Upper lobe of right lung (tissue), 1 donor: ENCODE results near the gene DCAF11. TPM values are rescaled to one million over a fixed set of nuclear protein-coding genes. Genes with fewer than 3 reads are reported as not detected.

Experiments
- ATAC-seq: fragments of 200-7000 bp; cut with Tn5 transposase; one replicate; pipeline ENCODE4 v1.9.1; 2020; ENCODE audit warnings: mild to moderate bottlenecking, moderate library complexity
- DNase-seq: peaks from one replicate; pipeline ENCODE4 v3.0.0-alpha.2; 2020
- H3K27ac ChIP-seq: fragments of 200-600 bp; one replicate; pipeline ENCODE4 v1.8.0; 2022
- H3K27me3 ChIP-seq: fragments of 200-600 bp; one replicate; pipeline ENCODE4 v1.8.0; 2022; ENCODE audit warnings: mild to moderate bottlenecking
- H3K36me3 ChIP-seq: fragments of 200-600 bp; one replicate; pipeline ENCODE4 v1.8.0; 2022
- H3K4me1 ChIP-seq: fragments of 200-600 bp; one replicate; pipeline ENCODE4 v1.8.0; 2022
- H3K4me3 ChIP-seq: fragments of 200-600 bp; one replicate; pipeline ENCODE4 v1.8.0; 2022; ENCODE audit warnings: mild to moderate bottlenecking
- H3K9me3 ChIP-seq: fragments of 200-600 bp; one replicate; pipeline ENCODE4 v1.8.0; 2022
- intact Hi-C: fragments of 100-400 bp; cut with DNase I; formaldehyde crosslinking; loops from one replicate; pipeline ENCODE4 v1.11.0; 2022
- total RNA-seq: library from RNA; stranded (reverse); fragmentation: NEBNext Ultra II Directional; extraction: Animal tissue kit (Norgen Biotek cat#: 25700); gene quantifications from one replicate; pipeline ENCODE4 v1.2.1, GENCODE V29; 2021
- TF ChIP-seq, protein P1 (sequence below): fragments of 200-600 bp; IDR thresholded peaks from one replicate; pipeline ENCODE4 v1.8.0; 2022; ENCODE audit warnings: antibody characterized with exemption
- donor health status: DM: no; HTN: yes; CAD: no; lungs with severe emphysema.

Gene DCAF11
- total RNA-seq, 1 donor from 2014 or later = 57.8 TPM

DNA sequence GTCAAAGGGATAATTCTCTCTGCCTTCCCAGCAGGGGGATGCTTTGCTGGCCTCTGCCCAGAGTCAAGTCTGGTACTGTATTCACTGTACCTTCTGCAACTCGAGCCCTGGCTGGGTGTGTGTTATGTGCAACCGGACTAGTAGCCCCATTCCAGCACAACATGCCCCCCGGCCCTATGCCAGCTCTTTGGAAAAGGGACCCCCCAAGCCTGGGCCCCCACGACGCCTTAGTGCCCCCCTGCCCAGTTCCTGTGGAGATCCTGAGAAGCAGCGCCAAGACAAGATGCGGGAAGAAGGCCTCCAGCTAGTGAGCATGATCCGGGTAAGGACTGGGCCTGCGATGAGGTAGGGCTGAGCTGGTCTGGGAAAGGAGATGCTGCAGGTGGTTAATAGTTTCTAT is 36.0 kb downstream of the DCAF11 start:
- intact Hi-C loops = no loop called here
- H3K27me3 ChIP-seq = no peaks in the 10 kb centered on the region
- H3K4me1 ChIP-seq = peaks cover 18% of the 10 kb centered on the region
- DNase-seq (no peak), ATAC-seq (no peak)
- no peaks in the 10 kb centered on the region for H3K9me3 ChIP-seq
- no peak overlapping the region for H3K27ac ChIP-seq
- no peak overlapping the region for H3K4me3 ChIP-seq
- peaks cover 69% of the 10 kb centered on the region for H3K36me3 ChIP-seq
- TF ChIP-seq, protein P1, sequence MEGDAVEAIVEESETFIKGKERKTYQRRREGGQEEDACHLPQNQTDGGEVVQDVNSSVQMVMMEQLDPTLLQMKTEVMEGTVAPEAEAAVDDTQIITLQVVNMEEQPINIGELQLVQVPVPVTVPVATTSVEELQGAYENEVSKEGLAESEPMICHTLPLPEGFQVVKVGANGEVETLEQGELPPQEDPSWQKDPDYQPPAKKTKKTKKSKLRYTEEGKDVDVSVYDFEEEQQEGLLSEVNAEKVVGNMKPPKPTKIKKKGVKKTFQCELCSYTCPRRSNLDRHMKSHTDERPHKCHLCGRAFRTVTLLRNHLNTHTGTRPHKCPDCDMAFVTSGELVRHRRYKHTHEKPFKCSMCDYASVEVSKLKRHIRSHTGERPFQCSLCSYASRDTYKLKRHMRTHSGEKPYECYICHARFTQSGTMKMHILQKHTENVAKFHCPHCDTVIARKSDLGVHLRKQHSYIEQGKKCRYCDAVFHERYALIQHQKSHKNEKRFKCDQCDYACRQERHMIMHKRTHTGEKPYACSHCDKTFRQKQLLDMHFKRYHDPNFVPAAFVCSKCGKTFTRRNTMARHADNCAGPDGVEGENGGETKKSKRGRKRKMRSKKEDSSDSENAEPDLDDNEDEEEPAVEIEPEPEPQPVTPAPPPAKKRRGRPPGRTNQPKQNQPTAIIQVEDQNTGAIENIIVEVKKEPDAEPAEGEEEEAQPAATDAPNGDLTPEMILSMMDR = no peak

DNA sequence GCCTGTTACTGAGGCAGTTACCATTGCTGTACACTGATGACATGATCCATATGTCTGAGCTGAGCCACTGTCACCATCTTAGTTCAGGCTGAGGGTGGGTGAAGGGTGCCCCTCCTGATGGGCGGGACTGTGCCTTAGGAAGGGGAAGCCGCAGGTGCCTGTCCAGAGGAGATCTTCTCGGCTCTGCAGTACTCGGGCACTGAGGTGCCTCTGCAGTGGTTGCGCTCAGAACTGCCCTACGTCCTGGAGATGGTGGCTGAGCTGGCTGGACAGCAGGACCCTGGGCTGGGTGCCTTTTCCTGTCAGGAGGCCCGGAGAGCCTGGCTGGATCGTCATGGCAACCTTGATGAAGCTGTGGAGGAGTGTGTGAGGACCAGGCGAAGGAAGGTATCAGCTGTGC is 36.4 kb downstream of the DCAF11 start:
- Histone ChIP-seq H3K27me3 (no peaks in the 10 kb centered on the region), H3K4me3 (no peak overlapping the region), H3K36me3 (peaks cover 73% of the 10 kb centered on the region), H3K27ac (no peak overlapping the region), H3K4me1 (peaks cover 14% of the 10 kb centered on the region), H3K9me3 (no peaks in the 10 kb centered on the region)
- ATAC-seq (no peak), DNase-seq (no peak)
- intact Hi-C loops = no loop called here
- TF ChIP-seq, protein P1 = no peak

DNA sequence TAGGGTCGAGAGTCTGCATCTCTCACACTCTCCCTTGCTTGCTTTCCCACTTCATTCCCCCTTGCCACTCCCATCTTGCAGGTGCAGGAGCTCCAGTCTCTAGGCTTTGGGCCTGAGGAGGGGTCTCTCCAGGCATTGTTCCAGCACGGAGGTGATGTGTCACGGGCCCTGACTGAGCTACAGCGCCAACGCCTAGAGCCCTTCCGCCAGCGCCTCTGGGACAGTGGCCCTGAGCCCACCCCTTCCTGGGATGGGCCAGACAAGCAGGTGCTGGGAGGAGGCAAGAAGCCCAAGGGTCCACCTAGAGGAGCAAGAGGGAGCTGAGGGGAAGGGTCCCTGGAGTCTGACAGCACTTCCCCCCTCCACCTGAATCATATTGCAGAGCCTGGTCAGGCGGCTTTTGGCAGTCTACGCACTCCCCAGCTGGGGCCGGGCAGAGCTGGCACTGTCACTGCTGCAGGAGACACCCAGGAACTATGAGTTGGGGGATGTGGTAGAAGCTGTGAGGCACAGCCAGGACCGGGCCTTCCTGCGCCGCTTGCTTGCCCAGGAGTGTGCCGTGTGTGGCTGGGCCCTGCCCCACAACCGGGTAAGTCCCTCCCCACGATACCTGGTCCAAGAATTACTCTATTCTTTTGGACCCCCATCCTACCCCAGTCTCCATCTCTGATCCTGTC is 37.0 kb downstream of the DCAF11 start:
- no peak overlapping the region for H3K4me3 ChIP-seq
- H3K9me3 ChIP-seq = no peaks in the 10 kb centered on the region
- TF ChIP-seq, protein P1 = no peak
- no peaks in the 10 kb centered on the region for H3K27me3 ChIP-seq
- intact Hi-C loops = no loop called here
- DNase-seq (no peak), ATAC-seq (no peak)
- H3K4me1 ChIP-seq = peaks cover 13% of the 10 kb centered on the region
- H3K36me3 ChIP-seq = peaks cover 79% of the 10 kb centered on the region
- H3K27ac ChIP-seq = no peak overlapping the region

DNA sequence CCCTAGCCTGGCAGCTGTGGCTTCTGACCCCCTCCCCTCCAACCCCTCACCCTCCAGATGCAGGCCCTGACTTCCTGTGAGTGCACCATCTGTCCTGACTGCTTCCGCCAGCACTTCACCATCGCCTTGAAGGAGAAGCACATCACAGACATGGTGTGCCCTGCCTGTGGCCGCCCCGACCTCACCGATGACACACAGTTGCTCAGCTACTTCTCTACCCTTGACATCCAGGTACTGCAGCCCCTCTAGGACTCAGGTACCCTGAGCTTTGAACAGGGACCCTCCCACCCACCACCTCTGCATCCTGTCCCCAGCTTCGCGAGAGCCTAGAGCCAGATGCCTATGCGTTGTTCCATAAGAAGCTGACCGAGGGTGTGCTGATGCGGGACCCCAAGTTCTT is 40.5 kb downstream of the DCAF11 start:
- TF ChIP-seq, protein P1 = no peak
- H3K4me1 ChIP-seq = no peaks in the 10 kb centered on the region
- H3K27ac ChIP-seq = no peak overlapping the region
- DNase-seq = no peak
- no peaks in the 10 kb centered on the region for H3K27me3 ChIP-seq
- intact Hi-C loops = no loop called here
- H3K9me3 ChIP-seq = no peaks in the 10 kb centered on the region
- H3K36me3 ChIP-seq = peaks cover 86% of the 10 kb centered on the region
- no peak for ATAC-seq
- no peak overlapping the region for H3K4me3 ChIP-seq

DNA sequence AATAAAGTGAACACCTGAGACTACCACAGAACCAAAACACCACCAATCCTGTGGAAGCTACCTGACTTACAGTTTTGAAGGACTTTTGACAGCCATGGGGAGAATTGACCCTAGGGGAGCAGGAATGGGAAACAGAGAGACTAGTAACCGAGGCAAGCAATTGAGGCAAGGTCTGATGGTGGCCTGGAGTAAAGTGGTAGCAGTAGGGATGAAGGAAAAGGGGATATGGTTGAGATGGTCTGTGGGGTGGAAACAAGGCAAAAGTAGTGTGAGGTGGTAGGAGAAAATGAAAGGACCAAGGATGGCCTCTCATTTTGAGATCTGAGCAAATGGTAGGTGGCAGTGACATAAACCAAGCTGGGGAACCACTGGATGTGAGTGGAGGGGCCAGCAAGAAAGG is 42.3 kb downstream of the DCAF11 start:
- Histone ChIP-seq H3K4me3 (no peak overlapping the region), H3K27ac (no peak overlapping the region), H3K9me3 (no peaks in the 10 kb centered on the region), H3K4me1 (peaks cover 6% of the 10 kb centered on the region), H3K36me3 (peaks cover 76% of the 10 kb centered on the region), H3K27me3 (no peaks in the 10 kb centered on the region)
- DNase-seq = no peak
- ATAC-seq = no peak
- TF ChIP-seq, protein P1 = no peak
- intact Hi-C loops = no loop called here

GRCh38 chr14:24157331-24157730 is 42.8 kb downstream of the DCAF11 start:
- peaks cover 73% of the 10 kb centered on the region for H3K36me3 ChIP-seq
- DNase-seq (no peak), ATAC-seq (no peak)
- no peaks in the 10 kb centered on the region for H3K9me3 ChIP-seq
- intact Hi-C loops = no loop called here
- TF ChIP-seq, protein P1 = no peak
- H3K4me3 ChIP-seq = no peak overlapping the region
- H3K4me1 ChIP-seq = peaks cover 11% of the 10 kb centered on the region
- no peak overlapping the region for H3K27ac ChIP-seq
- no peaks in the 10 kb centered on the region for H3K27me3 ChIP-seq
